Hematopoietic multipotent progenitor cell treated with erythropoietin and hydrocortisone succinate and interleukin-3 and kit ligand, for 4 days (in vitro differentiated cells): Measurements from ENCODE around the gene ANP32A.
"Not testable (repeated sequence)": the region's sequence is repeated elsewhere in the genome, so short reads cannot be mapped to it uniquely, and the experiment has no call there.

Experiments
- DNase-seq: peaks from one replicate; pipeline ENCODE4 v3.0.0-alpha.2; 2015

ANP32A gene

DNA sequence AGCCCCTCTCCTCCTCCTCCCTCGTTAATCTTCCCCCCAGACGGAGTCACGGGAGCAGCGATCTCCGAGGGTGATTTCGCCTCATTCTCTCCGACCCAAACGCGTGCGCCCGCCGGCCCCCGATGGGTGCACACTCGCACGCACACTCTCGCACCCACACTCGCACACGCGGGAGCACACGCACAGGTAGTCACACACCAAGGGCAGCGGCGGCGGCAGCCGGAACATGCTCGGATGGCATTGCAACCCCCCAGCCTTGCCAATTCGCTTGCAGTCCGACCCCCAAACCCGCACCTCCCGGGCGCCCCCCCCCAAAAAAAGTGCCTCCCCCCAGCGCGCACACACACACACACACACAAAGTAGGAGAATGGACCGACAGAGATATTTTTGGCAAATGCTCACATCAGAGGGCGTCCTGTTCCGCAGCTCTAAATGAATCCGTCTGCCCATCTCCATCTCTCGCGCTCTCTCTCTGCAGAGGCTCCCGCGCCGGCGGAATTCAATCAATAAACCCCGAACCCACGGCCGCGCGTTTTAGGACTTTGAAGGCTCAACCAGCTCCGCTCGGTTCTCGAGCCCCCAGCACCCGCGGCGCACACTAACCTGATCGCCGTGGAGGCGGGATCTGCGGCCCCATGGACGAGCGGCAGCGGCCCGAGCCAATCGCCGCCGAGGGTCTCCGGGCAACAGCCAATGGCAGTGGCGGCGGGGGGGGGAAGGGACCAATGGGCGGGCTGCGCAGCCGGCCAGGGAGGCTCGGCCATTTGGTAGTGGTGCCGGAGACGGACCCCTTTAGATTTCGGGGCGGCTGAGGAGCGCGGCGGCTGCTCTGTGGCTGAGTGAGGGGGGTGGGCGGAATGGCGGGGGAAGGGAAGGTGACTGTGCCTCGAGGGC lies at the start of gene ANP32A:
Gene ANP32A, minus strand, starts transcription at position 601 of the 895 bp plus-strand sequence. Its CDS starts 144 bp downstream, at position 457.
- DNase-seq: peak; percentile 98

- DNase-seq: no peak
Measured at GRCh38 chr15:68868296-68868695, 47.6 kb upstream of the ANP32A start.

- no peak for DNase-seq
Measured at GRCh38 chr15:68862415-68862814, 41.7 kb upstream of the ANP32A start.

GRCh38 chr15:68858666-68859065 lies 38.0 kb upstream of the ANP32A start:
- not testable (repeated sequence) for DNase-seq

DNA sequence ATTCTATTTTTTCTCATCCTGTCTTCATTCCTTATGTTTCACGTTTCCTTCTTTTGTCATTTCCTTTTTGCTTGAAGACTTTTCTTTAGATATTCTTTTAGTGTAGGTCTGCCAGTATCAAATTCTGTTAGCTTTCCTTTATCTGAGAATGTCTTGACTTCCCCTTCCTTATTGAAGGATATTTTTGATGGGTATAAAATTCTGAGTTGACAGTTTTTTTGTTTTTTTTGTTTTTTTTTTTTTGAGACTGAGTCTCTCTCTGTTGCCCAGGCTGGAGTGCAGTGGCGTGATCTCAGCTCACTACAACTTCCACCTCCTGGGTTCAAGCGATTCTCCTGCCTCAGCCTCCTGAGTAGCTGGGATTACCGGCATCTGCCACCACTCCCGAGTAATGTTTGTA lies 36.7 kb upstream of the ANP32A start:
- not testable (repeated sequence) for DNase-seq

- no peak for DNase-seq
Measured at GRCh38 chr15:68852461-68852860, 31.8 kb upstream of the ANP32A start.

GRCh38 chr15:68851971-68852370 lies 31.3 kb upstream of the ANP32A start:
- DNase-seq: no peak

GRCh38 chr15:68849497-68849896 lies 28.8 kb upstream of the ANP32A start:
- no peak for DNase-seq

DNA sequence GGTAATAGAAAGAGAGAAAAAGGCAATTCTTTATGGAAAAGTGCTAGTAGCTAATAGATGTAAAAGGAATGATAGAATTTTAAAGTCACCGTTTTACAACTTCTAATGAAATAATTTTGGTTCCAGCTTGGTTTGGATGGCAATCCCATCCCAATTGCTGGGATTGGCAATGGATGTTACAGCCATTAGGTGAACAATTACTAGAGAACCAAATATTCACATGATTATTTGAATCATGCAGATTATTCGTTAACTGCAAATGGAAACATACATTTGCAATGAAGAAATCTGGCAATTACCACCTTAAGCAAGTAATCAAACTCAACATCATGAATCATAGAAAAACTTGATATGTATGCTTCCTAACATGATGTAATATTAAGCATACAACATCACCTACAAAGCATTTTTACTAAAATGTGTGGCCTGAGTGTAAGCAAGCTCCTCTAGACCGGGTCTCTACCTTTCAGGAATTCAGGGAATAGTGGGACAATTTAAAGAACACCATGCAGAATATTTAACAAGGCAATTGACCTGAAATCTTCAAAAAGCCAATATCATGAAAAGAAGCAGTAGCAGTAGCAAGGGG lies 26.2 kb upstream of the ANP32A start:
- no peak for DNase-seq

- no peak for DNase-seq
Measured at GRCh38 chr15:68844856-68845550, 24.3 kb upstream of the ANP32A start.

DNA sequence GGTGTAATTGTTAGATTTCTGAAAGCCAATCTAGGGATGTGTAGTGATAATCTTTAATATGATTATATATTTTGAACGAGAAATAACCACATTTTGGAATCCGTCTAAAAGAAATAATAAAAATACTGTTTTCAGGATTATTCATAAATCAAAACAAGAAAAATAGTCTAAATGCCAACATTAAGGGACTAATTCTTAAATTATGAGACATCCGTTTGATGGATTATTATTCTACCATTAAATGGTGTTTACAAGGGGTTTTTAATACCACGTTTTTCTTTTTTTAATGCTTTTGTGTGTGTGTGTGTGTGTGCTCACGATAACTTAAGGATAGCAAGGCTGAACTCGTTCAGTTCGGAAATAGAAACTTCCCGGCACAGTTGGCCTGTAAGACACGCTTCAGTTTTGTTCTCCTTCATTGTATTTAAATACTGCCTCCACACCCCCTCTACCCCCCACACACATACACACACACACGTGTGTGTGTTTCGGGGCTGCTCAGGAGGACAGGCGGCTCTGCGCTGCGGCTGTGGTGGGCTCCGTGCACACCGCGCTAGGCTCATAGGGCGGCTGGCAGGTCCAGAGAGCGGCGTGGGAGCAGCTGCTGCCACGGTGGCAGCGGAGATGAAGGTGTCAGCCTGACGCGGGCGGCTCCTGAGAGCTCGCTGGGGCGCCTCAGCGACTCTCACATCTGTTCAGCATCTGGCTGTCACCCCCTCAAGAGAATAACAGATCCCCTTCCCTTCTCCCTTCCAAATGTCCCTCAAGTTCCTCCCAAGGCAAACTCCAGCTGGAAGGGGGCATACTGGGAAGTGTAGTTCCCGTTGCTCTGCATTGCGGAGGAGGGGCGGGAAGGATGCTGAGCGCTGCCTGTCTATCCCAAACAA lies 23.0 kb upstream of the ANP32A start:
- peak; percentile 20 for DNase-seq

GRCh38 chr15:68842958-68843357 lies 22.3 kb upstream of the ANP32A start:
- no peak for DNase-seq

- no peak for DNase-seq
Measured at GRCh38 chr15:68834346-68834745, 13.7 kb upstream of the ANP32A start.

GRCh38 chr15:68833700-68834331 lies 13.1 kb upstream of the ANP32A start:
- DNase-seq: no peak

DNA sequence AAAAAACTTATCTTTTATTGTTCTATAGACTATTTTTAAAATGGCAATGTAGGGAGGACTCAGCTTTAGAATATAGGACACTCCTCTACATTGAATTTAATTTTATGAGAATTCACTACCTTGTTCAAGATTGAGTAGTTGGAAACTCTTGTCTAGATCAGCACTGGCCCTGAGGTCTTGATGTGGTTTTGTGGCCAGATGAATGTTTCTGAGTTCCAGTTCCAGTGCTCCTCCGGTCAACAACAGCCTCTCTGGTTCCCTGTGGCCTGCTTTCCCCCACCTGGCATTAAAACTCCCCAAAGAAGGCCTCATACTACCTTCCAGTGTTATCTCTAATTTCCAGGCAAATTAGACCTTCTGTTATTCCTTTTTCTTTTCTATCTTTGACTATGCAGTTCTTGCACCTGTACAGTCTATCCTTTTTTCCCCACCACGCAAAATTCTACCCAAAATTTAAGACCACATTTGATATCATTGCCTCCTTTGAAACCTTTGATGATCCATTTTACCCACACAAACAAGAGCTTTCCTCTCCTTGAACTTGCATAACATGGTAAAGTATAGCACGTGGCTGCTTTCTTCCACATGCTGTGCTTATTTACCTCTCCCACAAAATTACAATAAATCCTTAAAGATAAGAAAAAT lies 9.6 kb upstream of the ANP32A start:
- DNase-seq: peak; percentile 52

GRCh38 chr15:68829068-68829467 lies 8.4 kb upstream of the ANP32A start:
- peak; percentile 74 for DNase-seq

GRCh38 chr15:68823561-68823960 lies 2.9 kb upstream of the ANP32A start:
- DNase-seq: no peak

DNA sequence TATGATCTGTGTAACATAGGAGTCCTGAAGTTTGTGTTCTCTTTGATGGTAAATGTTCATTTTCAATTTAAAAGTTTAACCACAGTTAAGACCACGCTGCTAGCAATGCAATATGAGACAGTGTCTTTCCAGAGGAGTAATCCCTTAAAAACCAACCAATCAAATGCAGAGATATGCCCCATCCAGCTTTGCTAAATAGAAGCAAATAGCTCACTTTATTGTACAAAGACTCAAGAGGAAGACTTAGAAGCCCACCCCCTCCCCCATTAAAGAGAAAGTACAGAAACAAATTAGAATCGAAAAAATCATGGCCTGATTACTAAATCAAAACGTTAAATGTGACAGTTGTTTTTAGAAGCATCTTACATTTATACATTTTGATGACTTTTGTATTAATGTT lies 2.1 kb upstream of the ANP32A start:
- peak; percentile 30 for DNase-seq

DNA sequence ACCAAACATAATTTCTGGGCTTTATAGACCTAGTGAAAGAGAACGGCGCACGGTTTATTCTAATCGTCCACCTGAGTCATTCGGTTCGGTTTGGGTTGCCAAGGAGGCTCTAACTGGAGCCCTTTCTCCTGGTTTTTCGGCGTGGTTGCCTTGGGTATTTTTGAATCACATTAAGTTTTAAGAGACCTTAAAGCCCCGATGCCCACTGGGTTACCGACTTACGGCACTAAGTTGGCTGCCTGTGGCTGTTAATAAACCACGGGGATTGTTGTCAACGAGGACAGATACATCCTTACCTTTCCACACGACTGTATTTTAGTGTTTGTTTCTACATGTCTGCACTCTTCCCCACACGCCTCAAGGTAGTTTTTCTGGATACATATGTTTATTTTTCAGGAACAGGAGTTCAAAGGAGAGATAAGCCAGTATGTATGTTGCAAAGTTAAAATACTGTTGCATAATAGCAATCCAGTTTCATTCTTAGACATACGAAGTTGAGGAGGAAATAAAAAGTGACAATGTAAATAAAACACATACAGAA lies 1.2 kb upstream of the ANP32A start:
- peak; percentile 58 for DNase-seq

DNA sequence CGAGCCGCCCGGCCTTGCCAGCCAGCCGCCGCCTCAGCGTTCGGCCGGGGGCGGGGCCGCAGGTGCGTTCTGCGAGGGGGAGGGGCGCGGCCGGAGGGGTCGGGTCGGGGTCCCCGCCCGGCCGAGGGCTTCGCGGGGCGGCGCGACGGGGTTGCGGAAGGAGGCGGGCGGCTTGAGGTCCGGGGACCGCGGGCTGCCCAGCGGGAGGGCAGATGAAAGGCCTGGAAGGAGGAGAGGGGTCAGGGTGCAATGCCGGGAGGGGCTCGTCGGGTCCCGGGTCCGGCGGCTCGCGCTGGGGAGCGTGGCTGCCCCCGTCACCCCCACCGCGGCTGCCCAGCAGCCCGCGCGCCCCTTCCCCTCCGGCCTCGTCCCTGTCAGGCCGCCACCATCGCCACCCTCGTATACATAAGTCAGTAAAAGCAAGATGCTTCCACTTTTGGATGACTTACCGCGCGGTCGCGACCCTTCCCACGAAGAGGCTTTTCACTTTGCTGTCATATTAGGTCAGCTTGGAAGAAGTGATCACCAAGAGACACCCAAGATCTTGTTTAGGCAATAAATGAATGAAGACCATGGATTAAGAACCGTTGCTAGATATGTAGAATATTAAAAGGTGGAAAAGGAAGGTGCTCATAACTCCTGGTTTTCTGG lies 620 bp upstream of the ANP32A start:
- DNase-seq: peak; percentile 47
